ENCODE data around the gene CNKSR2.

The CNKSR2 gene

DNA sequence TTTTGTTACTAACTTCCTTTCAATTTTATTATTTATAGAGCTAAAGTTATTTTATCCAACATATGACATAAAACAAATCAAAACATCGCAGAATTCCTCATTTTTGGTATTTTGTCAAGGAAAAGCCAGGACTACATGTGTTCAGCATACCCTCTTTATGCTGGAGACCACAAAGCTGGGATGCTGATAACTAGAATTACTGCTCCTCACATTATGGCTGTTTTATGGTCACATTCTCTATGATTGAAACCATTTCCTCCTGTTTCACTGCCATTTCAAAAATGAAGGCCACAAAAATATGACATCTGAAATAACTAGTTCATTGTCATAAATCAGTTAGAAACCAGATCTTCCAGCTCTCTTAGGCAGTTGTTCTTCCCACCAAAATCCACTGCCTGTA lies 242.2 kb downstream of the CNKSR2 start:
- no peak for DNase-seq

DNA sequence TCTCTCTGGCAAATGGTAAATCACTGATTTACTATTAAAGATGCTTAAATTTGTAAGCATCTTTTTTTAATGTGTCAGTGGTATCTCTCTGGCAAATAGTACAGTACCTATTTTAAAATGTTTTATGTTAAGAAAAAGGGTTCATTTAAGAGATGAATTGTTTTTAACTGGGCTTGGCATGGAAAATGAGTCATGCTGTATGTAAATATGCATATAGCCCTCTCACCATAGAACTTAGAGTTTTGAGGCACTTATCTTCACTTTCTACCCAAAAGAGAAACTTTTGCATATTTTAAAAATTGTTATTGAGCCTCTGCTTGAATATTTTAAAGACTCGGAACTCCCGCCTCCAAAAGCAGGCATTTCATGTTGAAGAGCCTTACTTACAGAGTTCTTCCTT lies 246.0 kb downstream of the CNKSR2 start:
- DNase-seq: no peak

DNA sequence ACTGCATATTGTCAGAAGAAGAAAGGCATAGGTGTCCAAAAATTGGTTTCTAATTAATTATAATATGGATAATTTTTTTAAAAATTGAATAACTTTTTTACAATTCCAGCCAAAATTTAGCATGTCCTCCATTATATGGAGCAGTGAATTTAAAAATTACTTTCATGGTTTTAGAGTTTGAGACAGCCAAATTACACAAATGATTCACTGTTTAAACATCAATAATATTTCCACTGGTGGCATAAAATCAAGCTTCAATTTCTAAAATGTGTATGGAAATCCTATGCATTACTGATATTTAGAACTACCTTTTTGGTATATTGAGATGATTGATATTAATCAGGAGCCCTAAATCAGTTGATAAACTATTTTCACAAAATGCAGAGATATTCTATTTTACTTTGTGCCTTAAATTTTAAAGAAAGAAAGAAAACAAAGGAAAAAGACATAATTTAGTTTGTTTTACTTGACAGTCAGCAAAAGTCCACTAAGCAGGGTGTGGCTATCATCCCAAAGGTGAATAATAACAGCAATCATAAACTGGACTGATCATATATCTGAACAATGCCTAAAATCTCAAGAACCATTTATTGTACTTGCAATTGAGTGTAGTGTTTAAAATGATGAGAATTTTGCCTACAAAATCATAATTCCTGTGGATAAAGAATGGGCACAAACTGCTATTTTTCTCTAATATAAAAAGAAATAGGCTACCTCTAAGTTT lies 249.7 kb downstream of the CNKSR2 start:
- DNase-seq: no peak

DNA sequence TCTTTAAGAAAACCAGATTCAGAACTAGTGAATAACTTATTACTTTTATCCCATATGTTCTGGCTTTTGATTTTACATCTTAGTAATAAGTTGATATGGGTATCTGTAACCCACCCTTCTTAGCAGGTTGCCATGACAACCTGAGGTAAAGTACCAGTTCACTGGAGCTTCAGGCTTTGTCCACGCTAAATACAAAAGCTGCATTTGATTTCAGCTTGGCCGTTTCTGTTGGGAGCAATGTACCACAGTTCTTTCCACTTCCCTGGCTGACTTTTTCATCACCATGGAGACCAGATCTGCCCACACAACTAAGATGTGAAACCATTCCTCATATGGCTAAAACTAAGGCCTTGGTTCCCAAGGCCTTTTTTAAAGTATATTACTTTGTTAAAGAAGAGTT lies 257.8 kb downstream of the CNKSR2 start:
- no peak for DNase-seq

DNA sequence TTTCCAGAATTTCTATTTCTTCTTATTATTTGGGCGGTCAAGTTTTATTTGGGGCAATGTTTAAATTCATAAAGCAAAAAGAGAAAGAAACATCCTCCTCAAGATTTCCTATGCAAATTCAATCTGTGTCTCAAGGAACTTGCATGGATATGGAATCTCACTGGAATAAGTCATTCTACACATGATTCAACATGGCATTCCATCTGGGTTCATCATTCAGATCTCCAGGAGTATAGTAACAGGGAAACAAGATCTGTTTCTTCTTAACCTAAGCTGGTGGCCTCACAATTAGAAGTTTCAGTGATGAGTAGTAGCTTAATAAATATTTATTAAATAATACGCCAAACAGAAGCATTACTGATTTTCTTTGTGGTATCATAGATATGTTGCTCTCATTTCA lies 264.1 kb downstream of the CNKSR2 start:
- no peak for DNase-seq

DNA sequence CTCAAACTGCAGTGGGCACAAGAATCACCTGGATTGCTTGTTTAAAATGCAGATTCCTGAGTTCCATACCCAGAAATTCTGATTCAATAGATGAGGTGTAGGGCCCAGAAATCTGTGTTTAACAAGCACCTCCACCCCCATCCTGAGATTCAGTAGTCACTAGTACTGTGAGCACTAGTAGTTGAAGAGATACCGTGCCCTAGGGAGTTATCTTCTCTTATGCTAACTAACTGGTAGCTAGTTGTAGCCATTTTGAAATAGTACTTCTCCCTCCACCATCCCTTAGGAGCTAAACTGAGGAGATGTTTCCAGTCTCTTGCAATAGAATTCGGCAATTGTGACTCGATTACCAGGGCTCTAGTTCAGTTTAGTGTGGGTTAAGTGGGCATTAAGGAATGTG lies 265.6 kb downstream of the CNKSR2 start:
- no peak for DNase-seq

DNA sequence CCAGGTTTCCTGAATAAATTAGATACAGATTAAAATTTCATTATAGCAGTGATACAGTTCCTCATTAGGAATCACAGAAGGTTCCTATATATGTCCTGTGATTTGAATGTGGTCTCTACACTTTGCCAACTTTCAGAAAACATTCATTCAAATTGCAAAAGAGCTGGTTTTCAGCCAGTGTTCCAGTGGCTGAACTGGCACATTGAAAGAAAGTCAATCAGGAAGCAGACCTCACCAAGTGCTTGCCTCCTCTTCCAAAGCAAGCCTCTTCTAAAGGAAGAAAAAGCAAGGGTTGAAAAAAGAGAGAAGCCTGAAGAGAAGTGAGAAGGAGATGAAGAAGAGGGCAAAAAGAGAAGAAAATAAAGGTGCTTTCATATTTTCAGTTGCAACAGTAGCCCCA lies 271.2 kb downstream of the CNKSR2 start:
- DNase-seq: no peak

DNA sequence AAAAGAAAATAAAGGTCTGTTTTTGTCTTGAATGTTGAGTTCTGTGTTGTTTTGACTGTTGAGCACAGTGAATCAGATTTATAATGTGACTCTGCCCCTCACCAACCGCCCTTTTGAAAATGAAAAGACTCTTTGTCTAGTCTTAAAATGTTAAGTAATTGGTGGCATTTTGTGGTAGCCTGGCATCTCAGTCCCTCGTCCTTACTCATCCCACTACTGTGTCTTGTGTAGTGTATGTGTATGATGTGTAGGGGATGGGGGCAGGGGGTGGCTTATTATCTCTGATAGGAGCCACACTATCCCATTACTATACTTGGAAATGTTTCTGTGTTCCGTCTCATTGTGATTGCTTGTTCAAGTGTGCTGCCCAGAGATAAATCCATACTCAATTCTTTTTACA lies 271.7 kb downstream of the CNKSR2 start:
- no peak for DNase-seq

DNA sequence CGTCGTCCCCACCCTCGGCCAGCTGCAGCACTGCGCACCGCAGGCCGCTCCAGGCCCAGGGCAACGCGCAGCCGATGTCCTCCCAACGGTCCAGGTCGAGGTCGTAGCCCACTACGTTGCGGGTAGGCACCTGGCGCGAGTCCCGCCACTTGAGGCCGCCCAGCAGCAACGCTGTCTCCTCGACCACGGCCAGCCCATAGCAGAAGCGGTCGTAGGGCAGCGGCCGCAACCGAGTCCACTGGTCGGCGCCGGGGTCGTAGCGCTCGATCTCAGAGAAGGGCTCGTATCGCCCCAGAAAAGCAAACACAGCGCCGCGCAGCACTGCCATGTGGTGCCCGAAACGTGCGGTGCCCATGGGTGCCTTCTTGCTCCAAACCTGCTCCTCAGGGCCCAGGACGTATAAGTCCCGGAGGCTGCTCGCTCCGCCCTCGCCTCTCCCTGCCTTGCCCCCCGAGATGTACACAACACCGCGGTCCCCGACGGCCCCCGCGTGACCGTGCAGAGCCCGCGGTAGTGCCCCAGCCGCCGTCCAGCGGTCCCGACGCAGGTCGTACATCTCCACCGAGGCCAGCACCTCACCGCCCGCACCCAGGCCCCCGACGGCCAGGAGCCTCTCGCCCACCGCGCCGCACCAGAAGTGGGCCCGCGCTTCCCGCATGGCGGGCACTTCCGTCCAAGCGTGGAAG lies 281.8 kb downstream of the CNKSR2 start:
- no peak for DNase-seq

DNA sequence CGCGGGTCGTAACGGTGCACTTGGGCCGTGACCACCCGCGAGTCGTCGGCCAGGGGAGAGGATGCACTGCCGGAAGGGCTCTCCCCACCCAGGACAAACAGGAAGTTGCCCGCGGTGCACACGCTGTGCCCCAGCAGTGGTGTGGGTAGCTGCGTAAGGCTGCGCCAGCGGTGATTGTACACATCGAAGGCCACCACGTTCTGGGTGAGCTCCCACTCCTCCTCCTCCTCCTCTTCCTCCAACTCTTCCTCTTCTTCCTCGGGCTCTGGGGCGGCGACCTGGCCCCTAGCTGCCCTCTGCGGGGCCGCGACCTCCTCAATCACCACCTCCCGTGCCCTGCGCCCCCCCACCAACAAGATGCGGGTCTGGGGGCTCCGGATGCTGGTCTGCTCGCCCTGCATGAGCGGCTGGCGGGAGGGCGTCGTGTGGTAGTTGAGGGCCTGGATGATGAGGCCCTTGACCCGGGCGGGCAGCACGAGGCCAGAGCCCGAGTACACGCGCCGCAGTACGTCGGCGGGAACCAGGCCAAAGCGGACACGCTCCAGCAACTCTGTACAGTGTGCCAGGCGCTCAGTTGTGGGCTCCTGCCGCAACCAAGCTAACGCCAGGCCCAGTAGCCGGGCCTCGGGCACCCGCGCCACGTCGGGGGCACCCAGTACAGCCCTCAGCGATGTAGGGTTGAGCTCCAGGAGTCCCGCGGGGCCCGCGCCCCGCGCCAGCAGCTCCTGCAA lies 282.5 kb downstream of the CNKSR2 start:
- no peak for DNase-seq

DNA sequence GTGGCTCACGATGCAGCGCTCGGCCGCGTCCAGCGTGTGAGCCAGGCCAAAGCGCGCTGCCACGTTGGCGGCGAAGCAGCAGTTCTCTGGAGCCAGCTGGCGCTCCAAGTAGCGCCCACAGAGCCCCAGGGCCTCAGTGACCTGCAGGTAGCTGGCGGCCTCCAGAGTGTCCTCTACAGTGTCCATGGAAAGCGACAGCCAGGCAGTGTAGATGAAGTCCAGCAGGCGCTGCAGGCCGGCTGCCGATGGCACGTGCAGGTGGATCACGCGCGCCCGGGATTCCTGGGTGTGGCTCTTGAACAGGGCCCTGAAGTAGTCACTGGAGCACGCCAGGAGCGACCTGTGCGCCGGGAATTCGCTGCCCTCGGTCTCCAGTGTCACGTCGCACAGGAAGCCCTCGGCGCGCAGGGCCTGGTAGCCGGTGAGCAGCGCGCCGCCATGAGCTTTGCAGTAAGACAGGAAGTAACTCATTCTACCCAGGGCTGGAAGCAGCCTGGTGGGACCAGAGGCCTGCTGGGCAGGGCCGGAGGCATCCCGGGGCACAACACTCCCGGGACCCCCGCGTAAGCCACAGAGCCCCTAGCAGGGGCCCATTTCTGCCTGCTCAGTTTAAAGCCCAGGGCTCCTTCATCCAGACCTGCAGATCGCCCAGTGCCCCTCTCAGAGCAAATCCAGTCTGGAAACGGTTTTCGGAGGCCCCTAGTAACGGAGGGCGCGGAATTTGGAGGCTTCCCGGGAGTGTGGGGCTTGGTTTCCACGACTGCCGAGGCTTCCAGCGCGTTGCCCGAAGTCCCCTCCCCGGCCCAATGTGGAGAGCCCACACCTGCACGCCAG lies 283.3 kb downstream of the CNKSR2 start:
- no peak for DNase-seq

DNA sequence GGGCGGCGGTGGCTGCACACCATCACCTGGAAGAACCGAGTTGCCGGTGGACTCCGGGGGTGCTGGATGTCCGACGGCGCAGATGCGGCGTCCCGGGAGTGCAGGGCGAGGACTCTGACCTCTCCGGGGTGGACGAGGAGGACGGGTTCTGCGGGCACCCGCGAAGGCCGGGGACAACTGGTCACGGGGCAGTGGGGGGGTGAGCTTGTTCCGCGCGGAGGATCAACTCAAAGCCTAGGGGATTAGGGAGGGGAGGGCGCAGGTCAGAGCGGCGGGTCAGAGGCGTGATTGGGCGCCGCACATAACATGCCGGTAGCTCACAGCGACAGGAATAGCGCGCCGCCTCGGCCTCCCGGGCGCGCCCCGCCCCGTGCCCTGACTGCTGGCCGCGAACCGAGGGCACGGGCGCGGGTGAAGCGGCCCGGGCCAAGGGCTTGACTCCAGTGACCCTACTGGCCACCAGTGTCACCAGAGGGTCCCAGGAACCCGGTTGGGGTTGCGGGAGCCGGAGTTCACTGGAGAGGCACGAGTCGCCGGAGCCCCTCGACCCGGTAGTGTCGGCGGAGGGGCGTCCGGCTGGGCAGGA lies 284.0 kb downstream of the CNKSR2 start, which contains the start of gene KLHL34:
Gene KLHL34, minus strand, starts transcription at position 179 of the 586 bp plus-strand sequence. CDS start 542 bp downstream, outside the sequence.
- DNase-seq: no peak

DNA sequence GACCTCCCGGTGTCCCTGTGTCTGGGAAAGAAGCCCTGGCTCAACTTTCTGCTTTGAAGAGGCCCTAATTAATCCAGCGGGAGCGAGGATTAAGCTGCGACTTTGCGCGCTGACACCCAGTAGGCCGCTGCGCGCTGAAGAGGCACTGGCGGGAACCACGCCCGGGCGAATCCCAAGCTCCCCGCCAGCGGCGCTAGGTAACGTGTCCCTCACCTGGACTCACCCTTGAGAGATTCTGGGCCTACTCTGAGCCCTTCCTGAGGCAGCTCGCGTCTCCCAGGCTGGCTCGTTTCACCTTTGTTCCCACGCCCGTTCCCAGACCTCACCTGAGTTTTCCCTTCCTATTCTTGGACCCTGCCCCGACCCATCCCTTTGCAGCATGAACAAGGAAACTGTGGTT lies 284.5 kb downstream of the CNKSR2 start:
- no peak for DNase-seq

DNA sequence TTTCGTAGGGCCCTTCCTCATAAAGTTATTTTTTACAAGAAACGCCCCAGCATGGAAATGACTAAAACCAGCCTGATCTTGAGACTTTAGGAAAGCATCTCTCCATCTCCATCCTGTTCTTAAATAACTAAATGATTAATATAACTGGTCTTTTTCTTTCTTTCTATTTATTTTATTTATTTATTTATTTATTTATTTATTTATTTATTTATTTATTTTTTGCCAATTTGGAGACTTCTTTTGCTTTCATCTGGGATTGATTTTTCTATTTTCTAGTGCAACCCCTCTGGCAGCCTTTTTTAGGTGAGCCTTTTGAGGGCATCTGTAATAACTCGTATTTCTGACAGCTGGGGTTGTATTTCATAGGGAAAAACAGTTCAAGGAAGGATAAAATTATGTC lies 285.1 kb downstream of the CNKSR2 start:
- DNase-seq: no peak

DNA sequence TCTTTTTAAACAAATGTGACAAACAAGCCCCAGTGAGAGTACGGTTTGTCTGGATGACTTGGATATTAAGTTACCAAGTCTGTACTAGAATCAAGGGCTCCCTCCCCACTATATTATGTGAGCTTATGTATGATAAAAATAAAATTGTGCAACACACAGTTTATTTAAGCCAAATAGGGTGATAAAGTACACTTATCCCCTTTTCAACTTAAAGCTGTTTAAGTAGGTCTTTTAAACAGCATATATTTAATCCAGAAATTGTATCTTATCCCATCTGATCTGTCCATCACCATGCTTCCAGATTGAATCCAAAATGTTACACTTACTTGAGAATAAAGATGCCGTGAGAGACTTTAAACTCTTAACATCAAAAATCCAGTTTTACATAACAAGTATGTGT lies 285.9 kb downstream of the CNKSR2 start:
- DNase-seq: no peak

DNA sequence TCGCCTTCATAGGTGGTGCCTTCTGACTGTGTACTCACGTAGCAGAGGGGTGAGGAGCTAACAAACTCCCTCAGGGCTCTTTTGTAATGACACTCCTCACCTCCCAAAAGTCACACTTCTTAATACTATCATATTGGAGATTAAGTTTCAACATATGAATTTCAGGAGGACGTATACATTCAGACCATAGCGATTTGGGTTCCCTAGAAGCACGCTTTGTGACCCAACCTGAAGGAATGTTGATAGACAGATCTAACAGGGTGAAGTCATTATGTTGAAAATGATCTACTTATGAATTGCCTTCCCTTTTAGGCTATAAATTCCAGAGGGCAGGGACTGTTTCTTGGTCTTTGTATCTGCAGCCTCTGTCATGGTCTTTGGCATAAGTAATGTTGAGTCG lies 287.1 kb downstream of the CNKSR2 start:
- DNase-seq: no peak

DNA sequence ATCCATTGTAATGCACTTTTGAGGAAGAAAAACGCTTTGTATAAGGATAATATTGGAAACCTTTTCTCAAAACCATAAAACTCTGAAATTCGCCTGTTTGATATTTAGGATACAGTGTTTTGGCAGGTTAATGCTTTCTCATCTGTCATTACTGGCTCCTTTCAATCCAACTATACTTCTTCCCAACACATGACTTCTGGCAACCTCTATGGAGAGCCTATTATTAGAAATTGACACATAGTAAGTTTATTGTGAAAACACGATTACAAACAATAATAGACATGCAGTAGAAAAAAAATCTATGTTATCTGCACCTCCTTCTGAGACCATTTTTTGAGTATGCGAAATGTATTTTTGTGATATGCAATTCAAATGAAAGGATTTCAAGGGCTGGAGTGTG lies 288.5 kb downstream of the CNKSR2 start:
- no peak for DNase-seq

DNA sequence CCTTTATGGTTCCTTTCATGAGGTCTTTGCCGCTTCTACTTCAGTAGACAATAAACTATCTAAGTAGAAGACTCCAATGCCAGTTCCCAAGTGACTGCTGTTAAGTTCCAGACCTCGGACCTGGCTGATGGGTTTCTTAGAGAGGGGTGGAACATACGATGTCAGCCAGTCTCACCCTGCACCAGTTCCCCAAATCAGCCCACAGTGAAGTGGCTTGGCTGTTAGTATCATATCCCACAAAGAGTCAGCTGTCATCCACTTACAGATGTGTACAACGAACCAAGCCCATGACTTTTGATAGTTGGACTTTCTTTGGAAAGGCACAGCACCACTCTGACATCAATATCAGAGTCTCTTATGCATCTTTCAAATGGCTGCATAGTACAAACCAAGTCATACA lies 292.0 kb downstream of the CNKSR2 start:
- DNase-seq: no peak

DNA sequence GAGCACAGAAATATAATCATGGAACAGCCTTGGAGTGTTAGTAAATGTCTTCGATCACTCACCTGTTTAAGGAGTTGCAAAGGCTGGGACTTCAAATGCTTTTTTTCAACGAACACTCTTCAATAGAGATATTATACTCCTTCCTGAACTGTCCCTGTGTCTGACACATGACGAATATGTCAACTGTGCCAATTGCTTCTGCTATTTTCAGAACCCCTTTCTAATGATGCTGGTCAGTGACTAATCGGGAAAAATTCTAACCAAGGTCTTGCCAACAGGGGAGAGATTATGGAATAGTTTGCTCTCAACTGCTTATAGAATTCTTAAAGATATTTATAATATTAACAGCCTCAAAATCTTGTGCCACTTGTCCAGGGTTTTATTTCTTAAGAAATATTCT lies 292.5 kb downstream of the CNKSR2 start:
- DNase-seq: no peak

DNA sequence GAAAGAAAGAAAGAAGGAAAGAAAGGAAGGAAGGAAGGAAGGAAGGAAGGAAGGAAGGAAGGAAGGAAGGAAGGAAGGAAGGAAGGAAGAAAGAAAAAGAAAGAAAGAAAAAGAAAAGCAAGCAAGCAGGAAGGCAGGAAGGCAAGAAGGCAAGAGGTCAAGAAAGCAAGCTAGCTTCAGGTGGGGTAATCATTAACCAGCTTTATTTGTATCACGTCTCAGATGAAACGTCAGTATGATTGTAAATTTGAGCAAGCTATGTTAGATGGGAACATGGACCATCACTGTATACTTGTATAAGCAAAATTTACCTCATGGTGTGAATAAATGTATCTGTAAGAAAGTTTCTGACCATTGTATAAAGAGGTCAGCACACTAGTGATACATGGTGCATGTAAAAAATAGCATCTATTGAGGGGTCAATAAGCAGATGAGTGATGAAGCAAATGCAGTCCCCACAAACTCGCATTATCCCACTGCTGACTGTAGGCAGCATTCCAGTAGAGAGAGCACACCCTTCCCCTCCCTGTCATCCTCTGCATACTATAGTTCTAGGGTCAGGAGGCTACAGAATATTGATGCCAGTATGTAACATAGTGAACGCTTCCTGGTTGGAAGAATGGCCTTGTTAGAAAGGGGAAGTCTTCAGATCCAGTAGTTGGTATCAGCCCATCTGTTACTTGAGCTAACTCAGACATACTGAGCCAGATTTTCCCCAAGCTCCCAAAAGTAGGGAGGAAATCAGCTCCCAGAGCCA lies 300.4 kb downstream of the CNKSR2 start:
- DNase-seq: no peak

DNA sequence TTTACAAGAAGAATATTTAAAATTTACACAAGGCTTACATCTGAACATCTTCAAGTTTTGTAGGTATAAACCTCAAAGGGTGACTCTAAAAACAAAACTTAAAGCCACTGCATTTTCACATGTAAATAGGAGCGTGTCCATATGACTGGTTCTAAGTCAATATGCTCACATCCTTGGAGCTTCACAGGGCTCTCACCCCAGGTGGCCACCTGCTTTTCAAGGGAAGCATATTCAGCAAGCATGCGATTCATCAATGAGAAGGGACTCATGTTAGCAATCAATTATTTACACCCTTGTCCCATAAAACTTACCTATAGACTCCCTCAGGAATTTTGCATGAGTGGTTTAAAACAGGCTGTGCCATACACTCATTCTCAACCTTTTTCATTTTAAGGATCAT lies 301.7 kb downstream of the CNKSR2 start:
- no peak for DNase-seq

DNA sequence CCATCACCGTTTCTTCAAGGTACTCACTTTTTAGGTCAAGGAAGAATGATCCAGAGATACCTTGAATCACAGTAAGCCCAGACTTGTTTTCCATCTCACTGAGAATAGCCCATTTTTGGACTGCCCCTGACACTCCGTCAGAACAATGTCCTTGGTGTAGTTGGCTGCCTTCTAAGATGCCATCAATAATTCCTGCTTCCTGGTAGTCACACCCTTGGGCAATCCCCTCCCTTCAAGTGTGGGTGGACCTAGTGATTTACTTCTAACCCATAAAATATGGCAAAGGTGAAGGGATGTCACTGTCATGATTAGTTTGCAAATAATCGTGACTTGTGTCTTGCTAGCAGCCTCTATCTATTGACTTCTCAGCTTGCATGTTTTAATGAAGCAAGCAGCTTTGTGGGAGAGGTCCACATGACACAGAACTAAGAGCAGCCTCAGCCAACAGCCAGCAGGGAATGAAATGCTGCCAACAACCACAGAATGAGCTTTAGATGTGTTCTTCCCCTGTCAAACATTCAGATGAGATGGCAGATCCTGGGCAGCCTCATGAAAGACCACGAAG lies 303.9 kb downstream of the CNKSR2 start:
- no peak for DNase-seq
